PC-9 (cell line): ENCODE measurements around the gene VAPB. TPM values are rescaled to one million over a fixed set of nuclear protein-coding genes. Genes with fewer than 3 reads are reported as not detected.

Source experiments
- BruUV-seq: library from RNA; stranded (reverse); fragments of 400-500 nt; replicated peaks from 2 replicates; lab custom pipeline; 2021; lab: Mats Ljungman, UMichigan
- CTCF ChIA-PET: fragments of 300-600 bp; sonication (Branson Sonifier 250); formaldehyde crosslinking; loops from one replicate; lab custom pipeline; 2022; ENCODE audit warnings: antibody characterized with exemption; lab: Charles Lee
- POLR2A ChIA-PET: fragments of 300-600 bp; sonication (Branson Sonifier 250); formaldehyde crosslinking; loops from one replicate; lab custom pipeline; 2022; ENCODE audit warnings: antibody characterized with exemption; ENCODE audit not compliant: unreplicated experiment; lab: Charles Lee
- DNase-seq, 2 experiments: peaks; one replicate each; pipeline versions ENCODE4 v3.0.0 to v3.0.0-alpha.2; 2015 to 2022; ENCODE audit warnings: mixed read lengths in 1 of 2
- H2AFZ ChIP-seq: fragments of 200-600 bp; sonication (generic); 2 replicates; pipeline ENCODE4 v1.8.1; 2017; ENCODE audit warnings: antibody characterized with exemption
- H3F3A ChIP-seq: fragments of 200-600 bp; sonication (generic); 2 replicates; pipeline ENCODE4 v1.8.1; 2017; ENCODE audit warnings: antibody characterized with exemption, mild to moderate bottlenecking, low read depth; ENCODE audit not compliant: insufficient read depth
- H3K27ac ChIP-seq: fragments of 200-600 bp; sonication (generic); 2 replicates; pipeline ENCODE4 v1.6.1; 2016; ENCODE audit warnings: mixed run types
- H3K27me3 ChIP-seq: fragments of 200-600 bp; sonication (generic); 2 replicates; pipeline ENCODE4 v1.6.1; 2016; ENCODE audit warnings: low read depth, mixed run types; ENCODE audit not compliant: insufficient read depth
- H3K36me3 ChIP-seq: fragments of 200-600 bp; sonication (generic); 2 replicates; pipeline ENCODE4 v1.6.1; 2016; ENCODE audit warnings: low read depth, mixed run types
- H3K4me1 ChIP-seq: fragments of 200-600 bp; sonication (generic); replicated peaks from 2 replicates; pipeline ENCODE4 v1.6.1; 2016; ENCODE audit warnings: mixed run types; ENCODE audit not compliant: insufficient read depth
- H3K4me2 ChIP-seq: fragments of 200-600 bp; sonication (generic); 2 replicates; pipeline ENCODE4 v1.6.1; 2017; ENCODE audit warnings: mixed run types
- H3K4me3 ChIP-seq: fragments of 200-600 bp; sonication (generic); 2 replicates; pipeline ENCODE4 v1.6.1; 2016; ENCODE audit warnings: mixed run types
- H3K79me2 ChIP-seq: fragments of 200-600 bp; sonication (generic); 2 replicates; pipeline ENCODE4 v1.6.1; 2017; ENCODE audit warnings: low read depth, mixed run types
- H3K9me2 ChIP-seq: fragments of 200-600 bp; sonication (generic); 2 replicates; pipeline ENCODE4 v1.8.1; 2017; ENCODE audit warnings: mild to moderate bottlenecking; ENCODE audit not compliant: insufficient read depth
- H3K9me3 ChIP-seq: fragments of 200-600 bp; sonication (generic); 2 replicates; pipeline ENCODE4 v1.8.1; 2016; ENCODE audit warnings: low read depth; ENCODE audit not compliant: insufficient read depth
- H4K20me1 ChIP-seq: fragments of 200-600 bp; sonication (generic); 2 replicates; pipeline ENCODE4 v1.8.1; 2017; ENCODE audit not compliant: insufficient read depth
- EZH2 ChIP-seq: fragments of 200-600 bp; sonication (generic); IDR thresholded peaks from 2 replicates; pipeline ENCODE4 v1.8.0; 2017; ENCODE audit warnings: antibody characterized with exemption, low read depth
- intact Hi-C: fragments of 100-400 bp; cut with micrococcal nuclease; formaldehyde crosslinking; loops from one replicate; pipeline ENCODE4 v1.10.0; 2022; ENCODE audit not compliant: unreplicated experiment
- total RNA-seq: library from RNA; stranded (reverse); gene quantifications from 2 replicates; pipeline ENCODE4 v1.2.3, GENCODE V29; 2021
- TF ChIP-seq, protein P1 (sequence below): fragments of 200-600 bp; sonication (generic); conservative IDR thresholded peaks from 2 replicates; pipeline ENCODE4 v1.6.1; 2017; ENCODE audit warnings: mixed run types, antibody characterized with exemption, mild to moderate bottlenecking, moderate library complexity

The VAPB gene
- total RNA-seq, 1 experiment from 2014 or later: 80.6 TPM

DNA sequence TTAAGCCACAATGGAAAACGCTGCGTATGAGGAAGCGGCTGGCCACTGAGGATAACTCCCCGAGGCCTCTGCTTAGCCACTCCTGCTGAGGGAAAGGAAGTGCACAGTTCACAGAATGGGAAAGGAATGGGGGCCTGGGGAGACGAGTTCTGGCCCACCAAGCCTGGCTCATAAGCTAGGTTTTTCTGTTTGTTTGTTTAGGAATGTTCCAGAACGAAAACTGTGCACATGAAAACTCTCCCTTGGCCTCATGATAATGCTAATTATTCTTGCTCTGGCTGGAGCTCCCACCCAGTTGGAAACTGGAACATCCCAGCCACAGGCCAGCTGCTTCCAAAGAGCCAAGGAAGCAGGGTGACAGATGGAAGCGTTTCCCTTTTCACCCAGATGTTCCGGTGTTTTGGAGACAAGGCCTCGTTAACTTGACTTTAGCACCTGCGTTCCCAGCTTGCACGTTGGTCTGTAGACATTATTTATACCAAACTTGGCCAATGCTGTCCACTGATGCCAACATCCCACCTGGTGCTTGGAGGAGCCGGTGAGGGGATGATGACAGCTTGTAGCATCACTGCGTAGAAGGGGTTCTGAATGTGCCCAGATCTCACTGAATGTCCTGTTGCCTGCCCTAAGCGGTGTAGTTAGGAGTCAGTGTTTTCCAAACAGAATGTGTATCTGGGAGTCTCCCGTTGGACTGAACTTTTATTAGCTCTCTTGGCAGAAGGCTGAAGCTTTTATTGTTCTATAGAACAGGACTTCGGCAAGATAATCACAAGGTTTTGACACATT lies 91.7 kb downstream of the VAPB start:
- no peak overlapping the region for H2AFZ ChIP-seq

DNA sequence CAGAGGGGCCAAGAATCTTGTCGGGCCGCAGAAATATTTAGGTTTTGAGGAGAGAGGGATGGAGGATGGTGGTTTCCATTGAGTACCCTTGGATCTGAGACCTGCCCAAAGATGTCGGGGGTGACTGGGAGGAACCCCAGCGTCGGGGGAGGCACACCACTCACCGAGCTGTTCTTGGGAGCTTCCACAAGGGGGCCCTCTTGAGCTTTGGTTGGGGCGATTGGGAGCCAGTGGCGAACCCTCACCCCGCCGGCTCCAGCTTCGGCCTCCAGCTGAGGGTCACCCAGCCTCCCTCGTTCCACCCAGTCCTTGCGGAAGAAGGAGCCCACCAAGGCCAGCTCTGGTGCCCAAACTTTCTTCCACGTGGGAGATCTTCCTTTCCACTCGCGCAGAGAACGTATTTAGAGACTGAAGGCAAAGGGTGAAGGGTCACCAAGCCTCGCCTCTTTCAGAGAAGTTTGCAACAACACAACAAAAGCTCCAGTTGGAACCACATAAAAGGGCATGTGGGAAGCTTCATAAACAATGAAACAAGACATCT lies 92.5 kb downstream of the VAPB start:
- peaks cover 23% of the 10 kb centered on the region for H3K9me3 ChIP-seq
- H3K36me3 ChIP-seq: no peaks in the 10 kb centered on the region
- no peaks in the 10 kb centered on the region for H4K20me1 ChIP-seq
- peak; percentile 49 to 50 for DNase-seq
- no peak overlapping the region for H3K4me3 ChIP-seq
- H3K9me2 ChIP-seq: no peaks in the 10 kb centered on the region
- H3K27ac ChIP-seq: no peak overlapping the region
- TF ChIP-seq EZH2: no peak
- TF ChIP-seq, protein P1, sequence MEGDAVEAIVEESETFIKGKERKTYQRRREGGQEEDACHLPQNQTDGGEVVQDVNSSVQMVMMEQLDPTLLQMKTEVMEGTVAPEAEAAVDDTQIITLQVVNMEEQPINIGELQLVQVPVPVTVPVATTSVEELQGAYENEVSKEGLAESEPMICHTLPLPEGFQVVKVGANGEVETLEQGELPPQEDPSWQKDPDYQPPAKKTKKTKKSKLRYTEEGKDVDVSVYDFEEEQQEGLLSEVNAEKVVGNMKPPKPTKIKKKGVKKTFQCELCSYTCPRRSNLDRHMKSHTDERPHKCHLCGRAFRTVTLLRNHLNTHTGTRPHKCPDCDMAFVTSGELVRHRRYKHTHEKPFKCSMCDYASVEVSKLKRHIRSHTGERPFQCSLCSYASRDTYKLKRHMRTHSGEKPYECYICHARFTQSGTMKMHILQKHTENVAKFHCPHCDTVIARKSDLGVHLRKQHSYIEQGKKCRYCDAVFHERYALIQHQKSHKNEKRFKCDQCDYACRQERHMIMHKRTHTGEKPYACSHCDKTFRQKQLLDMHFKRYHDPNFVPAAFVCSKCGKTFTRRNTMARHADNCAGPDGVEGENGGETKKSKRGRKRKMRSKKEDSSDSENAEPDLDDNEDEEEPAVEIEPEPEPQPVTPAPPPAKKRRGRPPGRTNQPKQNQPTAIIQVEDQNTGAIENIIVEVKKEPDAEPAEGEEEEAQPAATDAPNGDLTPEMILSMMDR: peak; percentile 91
- intact Hi-C loops: loop anchor here (2.0 to 10.0 kb wide), 2 partner anchors 173 to 357 kb away; partner anchors contain the start of gene STX16
- ChIA-PET POLR2A (interaction anchor here (0.5 kb wide), 1 partner anchor 169 kb away, joined by 4 read pairs; no protein-coding TSS in a partner anchor), CTCF (interaction anchor here (0.6 to 1.7 kb wide), 4 partner anchors 67 to 358 kb away, joined by 3 to 5 read pairs (median 4); partner anchors contain the start of gene STX16)
- no peaks in the 10 kb centered on the region for H3K4me1 ChIP-seq
- no peaks in the 10 kb centered on the region for H3K27me3 ChIP-seq
- BruUV-seq: no TSS peak
- H3K4me2 ChIP-seq: peak overlapping the region; percentile 12; the same call in 1 of the 2 replicates
- H3K79me2 ChIP-seq: no peaks in the 10 kb centered on the region
- H2AFZ ChIP-seq: no peak overlapping the region
- H3F3A ChIP-seq: no peaks in the 10 kb centered on the region

More for the DNA sequence above, 91.7 kb downstream of the VAPB start:
- no peaks in the 10 kb centered on the region for H3K27me3 ChIP-seq
- H3K79me2 ChIP-seq: no peaks in the 10 kb centered on the region
- peaks cover 16% of the 10 kb centered on the region; the same call in 1 of the 2 replicates for H3K9me3 ChIP-seq
- no peaks in the 10 kb centered on the region for H3K36me3 ChIP-seq
- no peaks in the 10 kb centered on the region for H4K20me1 ChIP-seq
- H3F3A ChIP-seq: no peaks in the 10 kb centered on the region
- H3K4me1 ChIP-seq: no peaks in the 10 kb centered on the region
- intact Hi-C loops: loop anchor here (2.0 to 10.0 kb wide), 2 partner anchors 174 to 358 kb away; partner anchors contain the start of gene STX16
- H3K27ac ChIP-seq: no peak overlapping the region
- no peak for DNase-seq
- H3K4me3 ChIP-seq: no peak overlapping the region
- POLR2A ChIA-PET: no interaction called here
- H3K4me2 ChIP-seq: no peak overlapping the region
- BruUV-seq: no TSS peak
- CTCF ChIA-PET: interaction anchor here (1.7 kb wide), 1 partner anchor 170 kb away, joined by 4 read pairs; the partner anchor contains the start of gene STX16
- TF ChIP-seq, protein P1: no peak
- no peak for TF ChIP-seq EZH2
- no peaks in the 10 kb centered on the region for H3K9me2 ChIP-seq

DNA sequence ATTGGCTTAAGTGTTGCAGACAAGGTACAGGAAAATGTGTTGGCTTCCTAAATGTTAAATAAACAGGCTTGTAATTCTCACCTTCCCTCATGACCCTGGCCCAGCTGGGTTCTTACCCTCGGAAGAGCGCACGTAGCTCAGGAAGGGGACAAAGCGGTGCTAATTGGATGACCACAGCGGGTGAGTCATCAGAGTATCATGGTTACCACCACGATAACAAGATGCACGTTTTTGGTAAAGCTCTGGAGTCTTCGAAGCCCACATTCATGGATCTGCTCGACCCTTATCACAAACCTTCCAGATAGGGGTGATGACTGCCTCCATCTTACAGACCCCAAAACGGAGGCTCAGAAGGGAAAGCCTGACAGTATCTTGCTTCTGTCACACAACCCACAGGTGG lies 93.4 kb downstream of the VAPB start:
- no peaks in the 10 kb centered on the region for H3K9me2 ChIP-seq
- H4K20me1 ChIP-seq: no peaks in the 10 kb centered on the region
- H3K27ac ChIP-seq: no peak overlapping the region
- no peaks in the 10 kb centered on the region for H3K79me2 ChIP-seq
- ChIA-PET CTCF (interaction anchor here (1.7 kb wide), 1 partner anchor 169 kb away, joined by 4 read pairs; the partner anchor contains the start of gene STX16), POLR2A (no interaction called here)
- no peak overlapping the region for H2AFZ ChIP-seq
- DNase-seq: no peak
- no peak overlapping the region for H3K4me3 ChIP-seq
- no TSS peak for BruUV-seq
- intact Hi-C loops: loop anchor here (10.0 kb wide), 1 partner anchor 172 kb away; the partner anchor contains the start of gene STX16
- H3K9me3 ChIP-seq: peaks cover 27% of the 10 kb centered on the region
- TF ChIP-seq EZH2: no peak
- TF ChIP-seq, protein P1: no peak
- H3K4me1 ChIP-seq: no peaks in the 10 kb centered on the region
- H3K27me3 ChIP-seq: no peaks in the 10 kb centered on the region
- no peaks in the 10 kb centered on the region for H3K36me3 ChIP-seq
- H3K4me2 ChIP-seq: no peak overlapping the region
- H3F3A ChIP-seq: no peaks in the 10 kb centered on the region
